Cardiac muscle cell (in vitro differentiated cells and primary cell): ENCODE data around the gene TMEM209. TPM values are rescaled to one million over a fixed set of nuclear protein-coding genes. Genes with fewer than 3 reads are reported as not detected.

ENCODE experiments used
- DNase-seq, 2 donors: peaks; one replicate each; pipeline versions ENCODE4 v3.0.0 to v3.0.0-alpha.2; 2010 to 2017; ENCODE audit warnings: low read depth in 1 of 2, low spot score in 1 of 2
- H3K27ac ChIP-seq: fragments of 200-600 bp; sonication (generic); 2 replicates; pipeline ENCODE4 v1.5.1; 2016
- H3K27me3 ChIP-seq: fragments of 200-600 bp; sonication (generic); 2 replicates; pipeline ENCODE4 v1.6.0; 2016; ENCODE audit warnings: control low read depth
- H3K36me3 ChIP-seq: fragments of 200-600 bp; sonication (generic); 2 replicates; pipeline ENCODE4 v1.5.1; 2016; ENCODE audit warnings: control low read depth
- H3K4me1 ChIP-seq: fragments of 200-600 bp; sonication (generic); 2 replicates; pipeline ENCODE4 v1.8.1; 2017; ENCODE audit warnings: low read depth, mild to moderate bottlenecking, mixed run types
- H3K4me3 ChIP-seq: fragments of 200-600 bp; sonication (generic); 2 replicates; pipeline ENCODE4 v1.5.1; 2016; ENCODE audit warnings: mild to moderate bottlenecking
- H3K9me3 ChIP-seq: fragments of 200-600 bp; sonication (generic); 2 replicates; pipeline ENCODE4 v1.5.1; 2017; ENCODE audit warnings: low read depth, mild to moderate bottlenecking, control low read depth
- polyA plus RNA-seq: library from polyadenylated mRNA; unstranded; fragments of >200 nt; fragmentation: Nextera tagmentation; extraction: Ambion mirVana; gene quantifications from 2 replicates; pipeline ENCODE4 v1.2.1, GENCODE V29; 2016
- total RNA-seq: library from RNA; depleted of rRNA; stranded (reverse); fragments of >200 nt; gene quantifications from 2 replicates; pipeline ENCODE4 v1.2.3, GENCODE V29; 2016
- TF ChIP-seq, protein P1 (sequence below): IDR thresholded peaks from 2 replicates; pipeline ENCODE4 v1.5.1; 2012; ENCODE audit warnings: low read depth, mild to moderate bottlenecking, low read length

TMEM209 gene
- total and polyA plus RNA-seq, 2 experiments from 2014 or later, result 14.0 to 14.2 TPM

DNA sequence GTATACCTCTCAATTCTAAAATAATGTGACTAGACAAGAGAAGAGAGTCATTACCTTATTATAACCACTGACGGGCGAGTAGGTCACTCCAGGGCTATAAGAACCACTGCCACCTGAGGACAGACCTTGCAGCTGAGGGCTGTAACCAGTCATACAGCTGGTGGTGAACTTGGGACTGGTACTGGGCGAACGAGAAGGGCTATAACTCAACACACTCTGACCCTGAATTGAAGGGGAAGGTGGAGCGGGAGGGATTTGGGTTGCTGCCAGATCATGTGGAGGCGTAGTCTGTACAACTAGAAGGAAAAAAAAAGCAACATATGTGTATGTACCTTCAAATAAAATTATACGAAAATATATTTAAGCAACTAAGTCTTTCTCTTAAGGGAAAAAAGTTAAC is 3.4 kb downstream of the TMEM209 start:
- H3K27ac ChIP-seq, result no peak overlapping the region
- peaks cover 4% of the 10 kb centered on the region for H3K4me1 ChIP-seq
- no peaks in the 10 kb centered on the region for H3K27me3 ChIP-seq
- DNase-seq, result no peak
- TF ChIP-seq, protein P1, sequence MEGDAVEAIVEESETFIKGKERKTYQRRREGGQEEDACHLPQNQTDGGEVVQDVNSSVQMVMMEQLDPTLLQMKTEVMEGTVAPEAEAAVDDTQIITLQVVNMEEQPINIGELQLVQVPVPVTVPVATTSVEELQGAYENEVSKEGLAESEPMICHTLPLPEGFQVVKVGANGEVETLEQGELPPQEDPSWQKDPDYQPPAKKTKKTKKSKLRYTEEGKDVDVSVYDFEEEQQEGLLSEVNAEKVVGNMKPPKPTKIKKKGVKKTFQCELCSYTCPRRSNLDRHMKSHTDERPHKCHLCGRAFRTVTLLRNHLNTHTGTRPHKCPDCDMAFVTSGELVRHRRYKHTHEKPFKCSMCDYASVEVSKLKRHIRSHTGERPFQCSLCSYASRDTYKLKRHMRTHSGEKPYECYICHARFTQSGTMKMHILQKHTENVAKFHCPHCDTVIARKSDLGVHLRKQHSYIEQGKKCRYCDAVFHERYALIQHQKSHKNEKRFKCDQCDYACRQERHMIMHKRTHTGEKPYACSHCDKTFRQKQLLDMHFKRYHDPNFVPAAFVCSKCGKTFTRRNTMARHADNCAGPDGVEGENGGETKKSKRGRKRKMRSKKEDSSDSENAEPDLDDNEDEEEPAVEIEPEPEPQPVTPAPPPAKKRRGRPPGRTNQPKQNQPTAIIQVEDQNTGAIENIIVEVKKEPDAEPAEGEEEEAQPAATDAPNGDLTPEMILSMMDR, result no peak
- no peaks in the 10 kb centered on the region for H3K9me3 ChIP-seq
- peaks cover 14% of the 10 kb centered on the region for H3K36me3 ChIP-seq
- H3K4me3 ChIP-seq, result no peak overlapping the region

GRCh38 chr7:130197094-130197493 is 8.1 kb downstream of the TMEM209 start:
- Histone ChIP-seq H3K36me3 (peaks cover 11% of the 10 kb centered on the region), H3K4me1 (no peaks in the 10 kb centered on the region), H3K9me3 (no peaks in the 10 kb centered on the region), H3K27ac (no peak overlapping the region), H3K4me3 (no peak overlapping the region), H3K27me3 (no peaks in the 10 kb centered on the region)
- TF ChIP-seq, protein P1, result no peak
- no peak for DNase-seq

- peaks cover 12% of the 10 kb centered on the region for H3K36me3 ChIP-seq
- no peaks in the 10 kb centered on the region for H3K27me3 ChIP-seq
- DNase-seq, result no peak
- H3K4me1 ChIP-seq, result no peaks in the 10 kb centered on the region
- no peak overlapping the region for H3K4me3 ChIP-seq
- TF ChIP-seq, protein P1, result no peak
- no peak overlapping the region for H3K27ac ChIP-seq
- H3K9me3 ChIP-seq, result no peaks in the 10 kb centered on the region
Observed at GRCh38 chr7:130196476-130196875, 8.7 kb downstream of the TMEM209 start.

GRCh38 chr7:130195396-130195795 is 9.8 kb downstream of the TMEM209 start:
- TF ChIP-seq, protein P1, result no peak
- Histone ChIP-seq H3K9me3 (no peaks in the 10 kb centered on the region), H3K27me3 (no peaks in the 10 kb centered on the region), H3K36me3 (peaks cover 17% of the 10 kb centered on the region), H3K27ac (no peak overlapping the region), H3K4me1 (no peaks in the 10 kb centered on the region), H3K4me3 (no peak overlapping the region)
- no peak for DNase-seq

- no peak for DNase-seq
- Histone ChIP-seq H3K27me3 (no peaks in the 10 kb centered on the region), H3K27ac (no peak overlapping the region), H3K9me3 (no peaks in the 10 kb centered on the region), H3K4me1 (peaks cover 4% of the 10 kb centered on the region), H3K36me3 (peaks cover 12% of the 10 kb centered on the region), H3K4me3 (no peak overlapping the region)
- TF ChIP-seq, protein P1, result no peak
Observed at GRCh38 chr7:130191791-130192190, 13.4 kb downstream of the TMEM209 start.

DNA sequence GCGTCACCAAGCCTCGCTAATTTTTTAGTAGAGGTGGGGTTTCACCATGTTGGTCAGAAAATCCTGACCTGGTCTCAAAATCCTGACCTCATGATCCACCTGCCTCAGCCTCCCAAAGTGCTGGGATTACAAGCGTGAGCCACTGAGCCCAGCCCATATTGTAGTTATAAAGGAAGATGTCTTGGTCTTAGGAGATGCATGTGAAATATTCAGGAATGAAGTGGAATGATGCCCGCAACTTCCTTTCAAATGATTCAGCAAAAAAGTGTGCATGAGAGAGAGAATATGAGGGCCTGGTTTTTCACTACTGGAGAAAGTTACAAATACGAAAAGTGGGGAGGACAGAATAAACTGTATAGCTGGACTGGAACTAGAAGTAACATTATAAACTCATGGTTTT is 15.9 kb downstream of the TMEM209 start:
- H3K27ac ChIP-seq, result no peak overlapping the region
- peaks cover 12% of the 10 kb centered on the region for H3K36me3 ChIP-seq
- H3K4me1 ChIP-seq, result peaks cover 4% of the 10 kb centered on the region
- TF ChIP-seq, protein P1, result no peak
- H3K9me3 ChIP-seq, result no peaks in the 10 kb centered on the region
- no peaks in the 10 kb centered on the region for H3K27me3 ChIP-seq
- no peak overlapping the region for H3K4me3 ChIP-seq
- DNase-seq, result peak in 1 of 2 donors; percentile 27
